Measurements from ENCODE around the gene GBP3.

DNA sequence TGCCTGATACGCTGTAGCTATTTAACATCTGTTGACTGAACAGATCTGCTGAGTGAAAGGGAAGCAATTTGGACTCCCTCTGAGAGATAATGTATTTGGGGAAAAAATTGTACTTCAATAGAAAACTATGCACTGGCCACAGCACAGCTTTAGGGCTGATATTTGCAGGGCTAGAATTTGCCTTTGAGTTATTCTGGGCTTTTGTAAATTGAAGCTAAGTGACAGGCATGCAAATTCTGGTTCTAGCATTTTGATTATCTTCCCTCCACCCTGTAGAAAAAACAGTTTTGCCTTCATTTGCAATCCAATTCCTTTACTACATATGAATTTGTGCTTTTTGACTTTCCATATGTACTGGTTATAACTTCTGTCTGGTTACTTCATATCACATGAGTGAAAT, 38.1 kb downstream of the GBP3 start:
- TF ChIP-seq, protein P1, sequence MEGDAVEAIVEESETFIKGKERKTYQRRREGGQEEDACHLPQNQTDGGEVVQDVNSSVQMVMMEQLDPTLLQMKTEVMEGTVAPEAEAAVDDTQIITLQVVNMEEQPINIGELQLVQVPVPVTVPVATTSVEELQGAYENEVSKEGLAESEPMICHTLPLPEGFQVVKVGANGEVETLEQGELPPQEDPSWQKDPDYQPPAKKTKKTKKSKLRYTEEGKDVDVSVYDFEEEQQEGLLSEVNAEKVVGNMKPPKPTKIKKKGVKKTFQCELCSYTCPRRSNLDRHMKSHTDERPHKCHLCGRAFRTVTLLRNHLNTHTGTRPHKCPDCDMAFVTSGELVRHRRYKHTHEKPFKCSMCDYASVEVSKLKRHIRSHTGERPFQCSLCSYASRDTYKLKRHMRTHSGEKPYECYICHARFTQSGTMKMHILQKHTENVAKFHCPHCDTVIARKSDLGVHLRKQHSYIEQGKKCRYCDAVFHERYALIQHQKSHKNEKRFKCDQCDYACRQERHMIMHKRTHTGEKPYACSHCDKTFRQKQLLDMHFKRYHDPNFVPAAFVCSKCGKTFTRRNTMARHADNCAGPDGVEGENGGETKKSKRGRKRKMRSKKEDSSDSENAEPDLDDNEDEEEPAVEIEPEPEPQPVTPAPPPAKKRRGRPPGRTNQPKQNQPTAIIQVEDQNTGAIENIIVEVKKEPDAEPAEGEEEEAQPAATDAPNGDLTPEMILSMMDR (IDR thresholded peaks at IDR 0.05; ENCODE audit: low read length) = no peak
- no peak for TF ChIP-seq EZH2 (IDR thresholded peaks at IDR 0.05; ENCODE audit: borderline replicate concordance, low read length)

All from OCI-LY1 (cell line).